ENCODE data around the gene FNTB. TPM values are rescaled to one million over a fixed set of nuclear protein-coding genes. Genes with fewer than 3 reads are reported as not detected.

FNTB gene
- total and polyA plus RNA-seq, 2 donors (not counting 1 experiment from before 2014, with no cell fraction given) = 6.6 to 10.2 TPM

GRCh38 chr14:65096323-65097089 is 109.8 kb downstream of the FNTB start:
- Mint-ChIP-seq H3K9me3 (ENCODE audit: insufficient read depth) (no peaks in the 10 kb centered on the region), H3K4me3 (no peak overlapping the region), H3K4me1 (peaks cover 66% of the 10 kb centered on the region), H3K27ac (no peak overlapping the region), H3K27me3 (no peaks in the 10 kb centered on the region)
- Histone ChIP-seq H3K36me3 (replicated peaks in 1 of 2; ENCODE audit: control extremely low read depth in 1 of 2, control insufficient read depth in 1 of 2, extremely low read depth in 1 of 2, insufficient read depth in 2 of 2, low read length in 1 of 2) (peaks cover 15 to 53% of the 10 kb centered on the region in 2 experiments), H3K9ac (ENCODE audit: low read length) (no peak overlapping the region), H3K27me3 (replicated peaks in 1 of 4; ENCODE audit: control extremely low read depth in 1 of 4, control insufficient read depth in 3 of 4, insufficient read depth in 4 of 4, low read length in 3 of 4) (no peaks in the 10 kb centered on the region), H2AFZ (ENCODE audit: insufficient read depth, low read depth, low read length, poor library complexity, severe bottlenecking) (no peak overlapping the region), H3K4me2 (replicated peaks; ENCODE audit: low read depth, low read length, poor library complexity, severe bottlenecking) (no peak overlapping the region), H4K20me1 (ENCODE audit: control insufficient read depth, insufficient read depth, low read length, poor library complexity, severe bottlenecking) (peaks cover 51% of the 10 kb centered on the region), H3K27ac (ENCODE audit: low read length in 2 of 2) (no peak overlapping the region), H3K9me3 (ENCODE audit: control extremely low read depth in 1 of 3, control insufficient read depth in 2 of 3, insufficient read depth in 1 of 3, low read length in 2 of 3) (no peaks in the 10 kb centered on the region), H3K4me3 (ENCODE audit: control extremely low read depth in 1 of 5, extremely low read depth in 1 of 5, insufficient read depth in 1 of 5, low read depth in 2 of 5, low read length in 4 of 5) (no peak overlapping the region), H3K79me2 (ENCODE audit: control insufficient read depth, insufficient read depth, low read length) (peaks cover 91% of the 10 kb centered on the region), H3K4me1 (ENCODE audit: control insufficient read depth in 2 of 2, insufficient read depth in 2 of 2, low read length in 2 of 2) (peaks cover 17 to 24% of the 10 kb centered on the region in 2 donors)
- intact Hi-C loops (cut with micrococcal nuclease) = no loop called here
- no peak for TF ChIP-seq CTCF (IDR thresholded peaks at IDR 0.05)
- no peak for TF ChIP-seq EZH2 (IDR thresholded peaks at IDR 0.05; ENCODE audit: borderline replicate concordance, insufficient read depth, low read depth, low read length, poor library complexity, severe bottlenecking)
- POLR2A ChIA-PET = no interaction called here
- DNase-seq = no peak
- WGBS (ENCODE audit: insufficient coverage) = 54% methylated on average over 4 of the region's 6 CpGs
- no peak for ATAC-seq (ENCODE audit: low read depth)
- CTCF ChIA-PET = interaction anchor here (0.6 kb wide), 1 partner anchor 60 kb away, joined by 4 read pairs; no protein-coding TSS in a partner anchor

GRCh38 chr14:65098586-65098985 is 111.9 kb downstream of the FNTB start:
- Histone ChIP-seq H3K36me3 (replicated peaks in 1 of 2; ENCODE audit: control extremely low read depth in 1 of 2, control insufficient read depth in 1 of 2, extremely low read depth in 1 of 2, insufficient read depth in 2 of 2, low read length in 1 of 2) (peaks cover 1 to 32% of the 10 kb centered on the region in 2 experiments), H3K9me3 (ENCODE audit: control extremely low read depth in 1 of 3, control insufficient read depth in 2 of 3, insufficient read depth in 1 of 3, low read length in 2 of 3) (no peaks in the 10 kb centered on the region), H3K9ac (ENCODE audit: low read length) (peak overlapping the region; percentile 38), H3K27ac (ENCODE audit: low read length in 2 of 2) (peak overlapping the region; percentile 46 to 58), H3K4me2 (replicated peaks; ENCODE audit: low read depth, low read length, poor library complexity, severe bottlenecking) (peak overlapping the region; percentile 71), H3K4me3 (ENCODE audit: control extremely low read depth in 1 of 5, extremely low read depth in 1 of 5, insufficient read depth in 1 of 5, low read depth in 2 of 5, low read length in 4 of 5) (peak overlapping the region in 4 of 5 experiments; percentile 13 to 56 (median 16)), H3K4me1 (ENCODE audit: control insufficient read depth in 2 of 2, insufficient read depth in 2 of 2, low read length in 2 of 2) (peaks cover 23 to 29% of the 10 kb centered on the region in 2 donors), H2AFZ (ENCODE audit: insufficient read depth, low read depth, low read length, poor library complexity, severe bottlenecking) (no peak overlapping the region), H3K79me2 (ENCODE audit: control insufficient read depth, insufficient read depth, low read length) (peaks cover 74% of the 10 kb centered on the region), H3K27me3 (replicated peaks in 1 of 4; ENCODE audit: control extremely low read depth in 1 of 4, control insufficient read depth in 3 of 4, insufficient read depth in 4 of 4, low read length in 3 of 4) (no peaks in the 10 kb centered on the region), H4K20me1 (ENCODE audit: control insufficient read depth, insufficient read depth, low read length, poor library complexity, severe bottlenecking) (peaks cover 35% of the 10 kb centered on the region)
- TF ChIP-seq EZH2 (IDR thresholded peaks at IDR 0.05; ENCODE audit: borderline replicate concordance, insufficient read depth, low read depth, low read length, poor library complexity, severe bottlenecking) = no peak
- no peak for TF ChIP-seq CTCF (IDR thresholded peaks at IDR 0.05)
- ChIA-PET POLR2A (no interaction called here), CTCF (interaction anchor here (1.8 kb wide), 2 partner anchors 10 to 65 kb away, joined by 4 to 5 read pairs; no protein-coding TSS in a partner anchor)
- H3K9me3 Mint-ChIP-seq (ENCODE audit: insufficient read depth) = no peaks in the 10 kb centered on the region
- WGBS (ENCODE audit: insufficient coverage) = no CpG with 5 or more reads among the region's 2 CpGs
- intact Hi-C loops (cut with micrococcal nuclease) = loop anchor here (1.0 kb wide), 1 partner anchor 112 kb away; the partner anchor contains the start of gene FNTB
- H3K27me3 Mint-ChIP-seq = no peaks in the 10 kb centered on the region
- peak overlapping the region; percentile 77 for H3K27ac Mint-ChIP-seq
- DNase-seq (peak; percentile 72), ATAC-seq (ENCODE audit: low read depth) (no peak)
- H3K4me1 Mint-ChIP-seq = peaks cover 73% of the 10 kb centered on the region
- H3K4me3 Mint-ChIP-seq = peak overlapping the region; percentile 73
